ENCODE measurements around the gene MAB21L4.

The MAB21L4 gene

GRCh38 chr2:240933966-240934700, 38.2 kb upstream of the MAB21L4 start:
- no peaks in the 10 kb centered on the region for H3K4me1 ChIP-seq
- no peaks in the 10 kb centered on the region for H3K36me3 ChIP-seq (ENCODE audit: control insufficient read depth, insufficient read depth, low read length)
- H3K9ac ChIP-seq, result no peak overlapping the region
- H3K4me2 ChIP-seq (ENCODE audit: low read length), result no peak overlapping the region
- H3K4me3 ChIP-seq (ENCODE audit: low read depth, low read length), result no peak overlapping the region
- TF ChIP-seq CTCF (IDR thresholded peaks at IDR 0.05), result no peak
- no peaks in the 10 kb centered on the region for H3K79me2 ChIP-seq
- H2AFZ ChIP-seq, result no peak overlapping the region
- no peaks in the 10 kb centered on the region for H3K9me3 ChIP-seq (ENCODE audit: control insufficient read depth, low read length)
- no peaks in the 10 kb centered on the region for H3K27me3 ChIP-seq (ENCODE audit: control insufficient read depth, insufficient read depth, low read length)
- no peak overlapping the region for H3K27ac ChIP-seq

GRCh38 chr2:240933048-240933965, 37.4 kb upstream of the MAB21L4 start:
- H3K36me3 ChIP-seq (ENCODE audit: control insufficient read depth, insufficient read depth, low read length), result no peaks in the 10 kb centered on the region
- no peaks in the 10 kb centered on the region for H3K4me1 ChIP-seq
- H3K9ac ChIP-seq, result no peak overlapping the region
- no peaks in the 10 kb centered on the region for H3K79me2 ChIP-seq
- H3K27me3 ChIP-seq (ENCODE audit: control insufficient read depth, insufficient read depth, low read length), result no peaks in the 10 kb centered on the region
- no peak for TF ChIP-seq CTCF (IDR thresholded peaks at IDR 0.05)
- no peak overlapping the region for H3K4me2 ChIP-seq (ENCODE audit: low read length)
- H3K9me3 ChIP-seq (ENCODE audit: control insufficient read depth, low read length), result no peaks in the 10 kb centered on the region
- no peak overlapping the region for H3K27ac ChIP-seq
- no peak overlapping the region for H3K4me3 ChIP-seq (ENCODE audit: low read depth, low read length)
- no peak overlapping the region for H2AFZ ChIP-seq

- no peak overlapping the region for H2AFZ ChIP-seq
- no peak for TF ChIP-seq CTCF (IDR thresholded peaks at IDR 0.05)
- H3K4me1 ChIP-seq, result no peaks in the 10 kb centered on the region
- no peaks in the 10 kb centered on the region for H3K79me2 ChIP-seq
- no peaks in the 10 kb centered on the region for H3K36me3 ChIP-seq (ENCODE audit: control insufficient read depth, insufficient read depth, low read length)
- no peak overlapping the region for H3K4me2 ChIP-seq (ENCODE audit: low read length)
- H3K9ac ChIP-seq, result no peak overlapping the region
- H3K4me3 ChIP-seq (ENCODE audit: low read depth, low read length), result no peak overlapping the region
- H3K27ac ChIP-seq, result no peak overlapping the region
- no peaks in the 10 kb centered on the region for H3K27me3 ChIP-seq (ENCODE audit: control insufficient read depth, insufficient read depth, low read length)
- H3K9me3 ChIP-seq (ENCODE audit: control insufficient read depth, low read length), result no peaks in the 10 kb centered on the region
Observed at GRCh38 chr2:240932724-240933047, 36.7 kb upstream of the MAB21L4 start.

GRCh38 chr2:240932001-240932723, 36.2 kb upstream of the MAB21L4 start:
- Histone ChIP-seq H3K9me3 (ENCODE audit: control insufficient read depth, low read length) (no peaks in the 10 kb centered on the region), H2AFZ (no peak overlapping the region), H3K9ac (no peak overlapping the region), H3K4me2 (ENCODE audit: low read length) (no peak overlapping the region), H3K27ac (no peak overlapping the region), H3K4me3 (ENCODE audit: low read depth, low read length) (no peak overlapping the region), H3K4me1 (no peaks in the 10 kb centered on the region), H3K36me3 (ENCODE audit: control insufficient read depth, insufficient read depth, low read length) (no peaks in the 10 kb centered on the region), H3K79me2 (no peaks in the 10 kb centered on the region), H3K27me3 (ENCODE audit: control insufficient read depth, insufficient read depth, low read length) (no peaks in the 10 kb centered on the region)
- TF ChIP-seq CTCF (IDR thresholded peaks at IDR 0.05), result no peak
